GM18517 (cell line): ENCODE data around the gene CHN1.

Source experiments
- ATAC-seq: cut with Tn5 transposase; IDR thresholded peaks from one replicate; pipeline ENCODE4 v1.9.1; 2021; ENCODE audit warnings: mild to moderate bottlenecking, moderate library complexity; ENCODE audit not compliant: unreplicated experiment

CHN1 gene

DNA sequence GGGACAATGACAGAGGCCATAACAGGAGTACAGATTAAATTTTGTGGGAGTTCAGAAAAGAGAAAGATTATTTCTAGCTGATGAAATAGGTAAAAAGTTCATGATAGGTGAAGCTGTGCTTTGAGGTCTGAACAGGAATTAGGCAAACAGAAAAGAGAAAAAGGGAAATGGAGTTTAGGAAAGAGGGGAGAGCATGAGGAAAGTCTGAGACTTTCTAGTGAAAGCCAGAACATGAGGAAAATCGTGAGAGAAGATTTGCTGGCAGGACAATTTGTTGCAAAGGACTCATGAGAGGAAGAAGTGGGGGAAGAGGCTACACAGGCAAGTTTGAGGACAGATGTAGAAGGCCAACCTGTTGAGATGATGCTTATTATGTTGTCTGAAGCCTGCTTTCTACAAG lies 6.3 kb upstream of the CHN1 start:
- no peak for ATAC-seq

DNA sequence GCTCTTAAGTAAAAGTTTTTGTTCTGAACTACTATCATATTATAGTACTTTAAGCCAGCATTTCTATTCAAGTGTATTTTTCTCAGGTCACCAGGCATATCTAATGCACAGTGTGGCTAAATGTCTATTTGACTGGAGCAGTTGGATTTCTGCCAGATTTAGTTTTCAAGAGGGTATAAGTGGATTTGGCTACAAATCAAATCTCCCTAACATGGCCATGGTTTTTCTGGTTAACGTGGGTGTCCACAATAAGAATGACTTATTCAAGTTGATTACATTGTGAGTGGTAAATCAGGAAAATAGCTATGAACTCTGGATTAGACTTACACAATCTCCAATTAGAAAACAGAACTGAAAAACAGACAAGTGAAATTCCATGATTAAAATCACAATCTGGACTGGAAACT lies 5.7 kb upstream of the CHN1 start:
- no peak for ATAC-seq

DNA sequence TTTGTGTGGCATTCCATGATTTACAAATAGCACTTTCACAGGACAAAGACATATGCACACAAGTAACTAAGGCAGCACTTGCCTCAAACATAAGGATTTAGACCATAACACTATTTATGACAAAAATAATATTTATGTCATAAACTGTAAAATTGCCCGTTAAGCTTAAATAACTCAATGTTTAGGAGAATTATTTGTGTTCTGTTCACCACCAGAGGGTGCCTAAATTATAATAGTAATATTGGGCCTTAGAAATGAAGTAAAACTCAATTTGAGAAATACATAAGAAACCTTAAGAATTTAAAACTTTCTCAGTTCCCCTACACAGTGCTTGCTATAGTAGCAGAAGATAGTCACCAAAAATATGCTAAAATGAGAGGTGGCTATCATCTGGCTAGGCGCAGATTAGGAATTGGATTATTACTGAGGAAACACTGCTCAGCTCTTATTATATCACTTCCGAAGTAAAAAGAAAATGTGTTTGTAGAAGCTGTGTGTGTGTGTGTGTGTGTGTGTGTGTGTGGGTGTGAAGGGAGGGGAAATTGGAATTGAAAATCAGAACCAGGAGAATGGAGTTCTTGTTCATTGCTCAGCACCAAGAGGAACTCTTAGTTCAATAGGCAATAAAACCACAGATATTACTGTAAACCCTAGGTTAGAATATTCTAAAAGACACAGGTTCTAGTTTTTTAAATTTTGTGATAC lies 4.9 kb upstream of the CHN1 start:
- no peak for ATAC-seq

DNA sequence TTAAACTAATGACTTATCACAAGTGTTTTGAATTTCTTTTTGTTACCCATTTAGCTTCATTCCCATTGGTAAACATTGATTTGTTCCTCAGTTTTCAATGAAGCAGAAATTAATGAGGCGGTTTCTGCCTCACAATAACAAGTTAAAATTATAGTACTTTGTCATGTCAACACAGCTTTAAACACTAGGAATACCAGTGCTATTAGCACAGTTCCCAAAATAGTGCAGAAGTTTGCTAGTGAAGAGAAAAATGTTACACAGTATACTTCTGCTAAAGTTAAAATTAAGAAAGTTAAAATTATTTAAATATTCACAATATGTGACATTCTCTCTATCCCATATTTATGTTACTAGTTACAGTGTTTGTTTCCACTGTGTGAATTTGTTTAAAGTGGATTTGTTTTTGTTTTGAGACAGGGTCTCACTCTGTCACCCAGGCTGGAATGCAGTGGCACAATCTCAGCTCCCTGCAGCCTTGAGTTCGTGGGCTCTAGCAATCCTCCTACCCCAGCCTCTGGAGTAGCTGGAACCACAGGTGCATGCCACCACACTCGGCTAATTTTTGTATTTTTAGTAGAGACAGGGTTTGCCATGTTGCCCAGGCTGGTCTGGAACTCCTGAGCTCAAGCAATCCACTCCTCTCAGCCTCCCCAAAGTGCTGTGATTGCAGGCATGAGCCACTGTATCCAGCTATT lies 3.8 kb upstream of the CHN1 start:
- ATAC-seq: no peak

DNA sequence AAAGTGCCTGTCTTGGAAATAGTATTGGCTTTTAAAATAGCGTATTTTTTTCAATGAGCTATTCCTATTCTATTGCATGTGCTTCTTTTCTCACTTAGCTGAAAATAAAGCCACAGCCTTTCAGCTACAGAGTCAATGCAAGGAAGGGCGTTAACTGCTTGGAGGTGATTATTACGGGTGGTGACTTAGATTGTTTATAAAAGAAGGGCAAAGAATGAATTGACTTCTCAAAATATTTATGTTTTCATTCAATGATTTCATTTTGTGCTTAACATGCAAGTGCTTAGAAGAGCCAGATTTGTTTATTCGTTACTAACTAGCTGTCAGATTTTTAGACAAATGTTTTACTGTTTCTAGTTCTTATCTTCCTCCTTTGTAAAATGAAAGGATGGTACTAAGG lies 2.8 kb upstream of the CHN1 start:
- ATAC-seq: no peak

DNA sequence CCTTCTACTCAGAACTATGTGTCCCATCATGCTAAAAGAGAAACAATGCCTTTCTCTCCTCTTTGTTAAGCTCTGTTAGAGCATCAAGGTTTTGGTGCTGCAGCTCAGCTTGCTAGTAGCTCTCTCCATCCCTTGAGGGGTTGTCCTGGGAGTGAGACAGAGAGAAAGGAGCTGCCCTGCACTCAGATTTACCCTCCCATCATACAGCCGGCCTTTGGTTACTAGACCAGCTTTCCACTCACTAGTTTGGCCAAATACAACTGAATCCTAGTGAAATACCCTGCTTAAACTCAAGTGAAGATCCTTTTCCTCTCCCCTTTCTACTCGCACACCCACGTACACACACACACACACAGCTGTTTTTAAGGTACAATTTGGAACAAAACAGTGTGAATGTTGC lies 2.3 kb upstream of the CHN1 start:
- no peak for ATAC-seq

DNA sequence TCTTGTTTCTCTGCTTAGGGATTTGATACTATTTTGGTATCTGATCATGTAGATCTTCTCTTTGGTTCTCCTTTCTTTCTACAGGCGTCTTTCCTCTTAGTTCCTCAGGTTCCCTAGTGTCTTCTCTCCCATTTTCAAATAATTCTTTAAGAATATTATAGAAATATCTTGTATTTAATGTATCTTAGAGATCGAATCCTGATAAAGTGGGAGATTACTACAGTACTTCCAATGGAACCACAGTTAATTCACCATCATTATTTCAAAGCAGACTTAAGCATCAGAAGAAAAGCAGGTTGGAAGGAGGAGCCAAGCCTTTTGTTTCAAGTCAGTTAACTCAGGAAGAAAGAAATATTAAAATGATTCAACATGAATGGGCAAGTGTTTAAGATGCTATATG lies 1.1 kb upstream of the CHN1 start:
- ATAC-seq: no peak

DNA sequence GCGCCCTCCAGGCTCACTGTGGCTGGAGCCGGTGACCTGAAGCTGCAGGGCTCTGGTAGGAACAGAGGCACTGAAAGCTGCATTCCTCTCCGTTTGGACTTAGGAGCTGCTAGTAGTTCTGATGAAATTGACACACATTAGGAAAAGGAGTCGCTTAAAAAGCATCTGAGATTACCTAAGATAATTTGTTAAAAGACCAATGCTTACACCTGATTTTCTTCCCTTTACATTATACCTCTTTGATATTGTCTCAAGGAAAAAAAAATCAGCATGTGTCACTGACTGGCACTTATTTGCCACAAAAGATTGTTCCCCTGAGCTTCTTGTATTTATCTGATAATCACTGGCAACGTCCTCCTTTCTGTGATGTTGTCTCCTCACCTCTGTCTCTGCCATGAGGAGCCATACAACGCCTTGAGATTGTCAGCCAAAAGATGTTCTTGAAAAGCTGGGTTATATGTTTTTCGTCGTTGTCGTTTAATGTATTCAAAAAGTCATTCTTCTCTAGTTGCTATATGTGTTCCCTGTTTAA lies 618 bp upstream of the CHN1 start:
- no peak for ATAC-seq

DNA sequence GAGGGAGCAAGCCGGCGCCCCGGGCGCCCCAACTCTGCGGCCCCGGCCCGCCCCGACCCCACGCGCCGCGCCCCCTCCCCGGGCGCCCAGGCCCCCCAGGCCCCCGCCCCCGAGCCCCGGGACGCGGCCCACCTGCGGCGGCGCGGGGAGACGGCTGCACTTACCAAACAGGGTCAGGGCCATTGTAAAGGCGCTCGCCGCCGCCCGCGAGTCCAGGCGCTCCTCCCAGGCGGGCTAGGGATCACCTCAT lies 526 bp downstream of the CHN1 start:
- no peak for ATAC-seq

DNA sequence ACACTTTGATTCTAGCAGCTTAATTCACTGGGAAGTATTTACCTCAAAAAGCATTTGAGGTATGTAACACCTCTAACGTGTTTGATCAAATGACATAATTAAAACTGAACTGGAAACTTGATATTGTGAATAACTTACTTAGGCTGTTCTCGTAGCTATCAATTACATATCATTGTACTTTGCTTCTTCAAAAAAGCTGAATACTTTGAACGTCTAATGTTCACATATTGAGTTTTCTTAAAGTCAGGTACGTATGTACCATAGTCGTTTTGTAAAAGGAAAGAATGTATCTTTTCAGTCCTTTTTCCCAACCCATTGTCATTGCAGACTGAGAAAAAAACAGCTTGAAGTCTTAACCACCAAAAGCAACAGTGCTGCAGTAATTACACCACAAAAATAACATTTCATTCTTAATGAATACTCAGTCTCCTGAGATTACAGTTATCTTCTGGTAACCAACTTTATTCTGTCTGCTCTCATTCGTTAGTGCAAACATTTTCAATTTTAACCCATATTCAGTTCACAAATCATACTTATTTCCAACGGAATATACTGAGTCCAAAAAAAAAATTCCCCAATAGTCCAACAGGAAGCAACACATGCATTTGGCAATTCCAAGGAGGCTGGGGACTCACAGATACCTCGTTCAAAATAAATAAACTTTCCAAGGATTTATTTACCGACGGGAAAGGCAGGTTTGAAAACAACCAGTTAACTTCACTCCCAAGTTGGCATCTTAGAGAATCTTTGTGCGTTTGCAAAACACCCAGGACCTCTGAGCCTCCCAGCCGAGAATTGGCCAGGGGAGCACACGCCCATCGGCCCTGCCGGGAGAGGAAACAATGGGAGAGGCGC lies 1.1 kb downstream of the CHN1 start:
- no peak for ATAC-seq

DNA sequence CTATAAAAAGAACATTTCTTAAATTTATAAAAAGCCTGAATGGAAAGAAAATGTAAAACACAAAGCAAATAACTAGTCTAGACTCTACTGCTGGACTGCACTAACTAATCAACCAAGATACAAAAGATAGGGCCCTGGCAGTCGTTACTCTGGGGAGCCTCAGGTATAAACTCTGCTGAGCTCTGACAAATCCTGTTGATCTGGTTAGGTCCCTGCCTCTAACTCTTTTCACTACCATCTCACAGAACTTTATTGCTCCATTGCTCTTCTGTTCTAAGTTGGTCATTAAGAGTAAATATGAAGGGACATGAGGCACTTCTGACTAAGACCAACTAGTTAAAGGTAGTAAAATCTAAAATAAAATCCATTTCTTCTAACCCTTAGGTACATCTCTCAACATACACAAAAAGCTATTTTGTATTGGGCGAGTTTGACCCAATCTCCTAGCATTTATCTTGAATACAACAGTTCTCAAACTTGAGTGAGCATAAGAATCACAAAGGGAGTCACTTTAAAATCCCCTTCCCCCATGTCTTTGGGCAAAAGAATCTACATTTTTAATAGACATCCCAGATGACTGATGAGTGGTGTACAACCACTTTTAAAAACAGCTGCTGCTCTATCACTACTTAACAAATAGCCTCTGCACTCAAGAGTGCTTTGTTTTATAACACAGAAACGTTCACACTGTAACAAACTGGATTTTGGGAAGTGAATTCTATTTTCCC lies 2.5 kb downstream of the CHN1 start:
- ATAC-seq: no peak

DNA sequence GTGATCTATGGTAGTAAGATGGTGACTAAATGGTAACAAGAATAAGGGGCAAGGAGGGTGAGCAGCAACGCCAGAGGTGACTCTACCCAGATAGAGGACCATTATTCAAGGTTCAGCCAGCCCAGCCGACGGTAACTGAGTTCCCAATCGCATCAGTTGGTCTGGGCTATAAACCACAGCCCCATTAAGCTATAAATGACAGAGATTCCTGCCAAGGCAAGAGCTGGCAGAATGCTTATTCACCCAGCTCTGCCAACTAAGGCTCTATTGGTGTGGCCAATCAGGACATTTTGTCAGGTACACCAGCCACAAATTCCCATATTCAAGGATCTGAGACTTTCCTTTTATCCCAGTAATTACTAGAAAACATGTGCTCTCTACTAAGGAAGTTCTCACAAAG lies 3.6 kb downstream of the CHN1 start:
- no peak for ATAC-seq

DNA sequence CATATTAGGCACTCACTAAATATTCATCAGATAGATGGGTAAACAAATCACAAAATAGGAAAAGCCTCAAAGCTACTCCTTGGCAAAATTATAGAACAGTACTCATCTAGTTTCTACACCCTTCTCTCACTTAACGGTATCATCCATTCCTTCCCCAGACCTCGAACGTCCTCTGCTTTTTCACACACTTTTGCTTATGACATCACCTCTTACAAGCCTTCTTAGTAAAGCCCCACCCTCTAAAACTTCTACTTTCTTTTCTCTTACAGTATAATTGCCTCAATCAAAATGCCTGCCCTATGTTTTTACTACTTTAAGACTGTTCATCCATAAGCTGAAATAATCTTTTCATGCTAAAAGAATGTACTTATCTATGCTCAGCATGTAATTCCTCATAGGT lies 8.1 kb downstream of the CHN1 start:
- no peak for ATAC-seq

DNA sequence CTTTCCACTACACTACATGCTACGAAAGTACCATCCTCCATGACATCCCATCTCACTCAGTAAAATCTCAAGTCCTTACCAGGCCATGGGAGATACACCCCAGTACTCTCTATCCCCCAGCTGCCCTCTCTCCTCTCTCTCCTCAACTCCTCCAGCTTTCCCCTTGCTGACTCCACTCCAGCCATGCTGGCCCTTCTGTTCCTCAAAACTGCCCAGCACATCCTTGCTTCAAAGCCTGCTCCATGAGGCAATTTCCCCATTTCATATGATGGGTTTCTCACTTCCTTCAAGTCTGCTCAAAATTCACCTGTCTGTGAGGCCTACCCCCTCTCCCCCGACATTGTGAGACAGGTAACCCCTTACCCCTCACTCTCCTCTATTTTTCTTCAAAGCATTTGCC lies 8.6 kb downstream of the CHN1 start:
- ATAC-seq: no peak

DNA sequence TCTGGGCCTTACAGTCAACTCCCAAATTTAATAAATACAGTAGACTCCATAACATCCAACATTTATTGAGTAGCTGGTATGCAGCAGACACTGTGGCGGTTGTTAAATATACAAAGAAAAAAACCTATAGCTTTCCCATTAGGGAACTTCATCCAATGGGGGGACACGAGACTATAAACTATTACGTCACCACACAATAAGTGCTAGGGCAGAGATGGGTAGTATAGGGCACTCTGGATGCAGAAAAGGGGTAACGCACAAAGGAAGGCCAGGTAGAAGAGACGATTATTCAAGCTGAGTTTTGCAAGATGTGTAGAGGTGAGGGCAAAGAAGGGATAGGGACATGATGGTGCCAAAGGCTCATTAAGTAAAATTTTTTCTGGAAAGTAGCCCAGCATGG lies 10.8 kb downstream of the CHN1 start:
- ATAC-seq: no peak

DNA sequence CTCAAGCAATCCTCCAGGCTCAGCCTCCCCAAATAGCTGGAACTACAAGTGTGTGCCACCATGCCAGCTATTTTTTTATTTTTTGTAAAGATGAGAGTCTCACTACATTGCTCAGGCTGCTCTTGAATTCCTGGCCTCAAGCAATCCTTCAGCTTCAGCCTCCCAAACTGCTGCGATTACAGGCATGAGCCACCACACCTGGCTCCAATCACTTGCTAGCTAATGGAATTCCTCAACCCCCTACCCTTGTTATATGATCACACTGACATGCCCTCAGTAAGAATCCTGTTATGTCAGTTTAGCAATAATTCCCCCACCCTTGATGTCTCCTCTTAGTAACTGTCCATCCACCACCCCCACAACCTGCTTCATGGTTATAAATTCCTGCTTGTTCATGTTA lies 12.3 kb downstream of the CHN1 start:
- ATAC-seq: no peak

DNA sequence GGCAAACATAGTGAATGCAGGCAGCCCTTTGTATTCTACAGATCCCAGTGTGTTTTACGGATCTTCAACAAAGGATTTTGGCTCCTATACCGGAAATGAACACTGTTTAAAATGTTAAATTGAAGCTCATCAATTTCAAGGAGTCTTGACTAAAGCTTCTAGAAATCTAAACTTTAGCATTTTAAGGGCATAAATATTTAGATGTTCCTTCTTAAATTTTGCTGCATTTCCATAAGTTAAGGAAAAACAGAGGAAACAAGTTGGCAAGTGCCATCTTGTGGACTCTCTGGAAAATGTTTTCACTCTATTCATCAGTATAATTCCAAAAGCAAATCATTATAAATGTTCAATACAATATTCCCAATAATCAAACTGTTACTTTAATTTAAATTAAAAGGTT lies 19.6 kb downstream of the CHN1 start:
- ATAC-seq: no peak

DNA sequence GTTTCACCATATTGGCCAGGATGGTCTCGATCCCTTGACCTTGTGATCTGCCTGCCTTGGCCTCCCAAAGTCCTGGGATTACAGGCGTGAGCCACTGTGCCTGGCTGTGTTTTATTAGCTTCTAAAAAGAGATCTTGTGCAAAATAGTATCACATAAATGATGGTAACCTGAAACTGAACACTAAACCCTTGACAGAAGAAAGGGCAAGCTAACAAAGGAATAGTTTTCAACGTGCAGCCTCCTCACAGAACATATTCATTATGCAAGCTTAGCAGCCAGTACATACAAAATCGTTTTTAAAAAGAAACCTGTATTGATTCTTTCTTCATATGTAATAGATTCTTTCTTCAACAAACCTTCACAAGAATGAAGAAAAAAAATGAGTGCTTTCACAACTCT lies 20.6 kb downstream of the CHN1 start:
- ATAC-seq: no peak

DNA sequence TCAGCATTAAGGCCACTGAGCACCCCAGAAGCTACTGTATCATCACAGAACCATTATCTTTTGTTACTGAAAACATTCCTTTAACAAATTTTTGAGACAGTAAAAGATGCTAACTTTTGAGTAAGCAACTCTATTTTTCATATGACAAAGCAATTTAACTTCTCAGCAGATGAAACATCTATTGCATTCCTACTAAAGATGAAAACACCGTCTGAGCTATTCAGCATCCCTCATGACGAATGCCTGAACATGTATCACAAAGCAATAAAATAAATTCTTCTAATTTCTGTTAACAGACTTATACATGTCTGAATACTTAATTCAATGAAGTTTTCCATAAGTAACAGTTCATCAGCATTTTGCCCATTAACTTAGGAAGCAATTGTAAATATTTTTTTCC lies 23.9 kb downstream of the CHN1 start:
- ATAC-seq: no peak

DNA sequence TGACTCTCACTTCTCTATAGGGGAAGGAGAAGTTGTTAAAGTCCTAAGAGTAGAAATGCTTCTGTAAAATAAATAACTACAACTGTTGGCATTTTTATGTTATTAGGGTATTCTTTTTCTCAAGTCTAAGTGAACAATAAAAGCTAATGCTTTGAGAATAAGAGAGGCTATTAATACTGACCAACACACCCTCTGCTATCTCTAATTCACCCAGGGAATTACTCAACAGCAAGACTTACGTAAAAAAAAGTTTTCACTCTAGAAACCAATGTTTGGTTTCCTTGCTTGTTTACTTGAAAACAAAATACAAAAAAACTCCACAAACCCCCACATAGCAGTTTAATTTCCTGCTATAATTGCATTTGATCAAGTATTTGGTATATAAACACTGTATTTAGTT lies 25.2 kb downstream of the CHN1 start:
- no peak for ATAC-seq

DNA sequence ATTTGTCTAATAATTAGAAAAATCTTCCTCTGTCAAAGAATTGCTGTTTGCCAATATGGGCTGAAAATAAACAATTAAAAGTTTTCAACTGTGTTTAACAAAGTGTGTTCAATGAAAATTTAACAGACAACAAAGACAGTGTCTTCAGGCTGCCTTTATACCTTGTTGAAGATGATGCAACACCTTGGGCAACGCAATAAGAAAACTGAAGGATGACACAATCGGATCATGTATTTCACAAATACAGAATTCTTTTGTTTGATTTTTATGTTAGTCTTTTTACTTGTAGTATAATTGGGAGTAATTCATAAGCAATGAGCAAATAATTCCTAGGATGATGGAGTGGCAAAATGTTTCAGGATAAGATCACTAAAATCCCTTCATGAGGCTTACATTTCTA lies 27.8 kb downstream of the CHN1 start:
- ATAC-seq: no peak
